AG10803 (cell line): ENCODE measurements around the gene SNAI3.

Experiments
- DNase-seq: peaks from one replicate; pipeline ENCODE4 v3.0.0; 2010; ENCODE audit warnings: low read depth
- H3K4me3 ChIP-seq: 2 replicates; pipeline ENCODE4 v1.5.1; 2011; ENCODE audit warnings: mild to moderate bottlenecking, low read length, control low read depth
- CTCF ChIP-seq: conservative IDR thresholded peaks from 2 replicates; pipeline ENCODE4 v1.5.1; 2011; ENCODE audit warnings: mild to moderate bottlenecking, low read length, control low read depth, inconsistent platforms

The SNAI3 gene

GRCh38 chr16:88693420-88694177 is 7.3 kb upstream of the SNAI3 start:
- H3K4me3 ChIP-seq, result no peak overlapping the region
- TF ChIP-seq CTCF, result no peak
- DNase-seq, result no peak

- TF ChIP-seq CTCF, result no peak
- no peak overlapping the region for H3K4me3 ChIP-seq
- DNase-seq, result no peak
These were observed 6.6 kb upstream of the SNAI3 start for GRCh38 chr16:88692861-88693260.

DNA sequence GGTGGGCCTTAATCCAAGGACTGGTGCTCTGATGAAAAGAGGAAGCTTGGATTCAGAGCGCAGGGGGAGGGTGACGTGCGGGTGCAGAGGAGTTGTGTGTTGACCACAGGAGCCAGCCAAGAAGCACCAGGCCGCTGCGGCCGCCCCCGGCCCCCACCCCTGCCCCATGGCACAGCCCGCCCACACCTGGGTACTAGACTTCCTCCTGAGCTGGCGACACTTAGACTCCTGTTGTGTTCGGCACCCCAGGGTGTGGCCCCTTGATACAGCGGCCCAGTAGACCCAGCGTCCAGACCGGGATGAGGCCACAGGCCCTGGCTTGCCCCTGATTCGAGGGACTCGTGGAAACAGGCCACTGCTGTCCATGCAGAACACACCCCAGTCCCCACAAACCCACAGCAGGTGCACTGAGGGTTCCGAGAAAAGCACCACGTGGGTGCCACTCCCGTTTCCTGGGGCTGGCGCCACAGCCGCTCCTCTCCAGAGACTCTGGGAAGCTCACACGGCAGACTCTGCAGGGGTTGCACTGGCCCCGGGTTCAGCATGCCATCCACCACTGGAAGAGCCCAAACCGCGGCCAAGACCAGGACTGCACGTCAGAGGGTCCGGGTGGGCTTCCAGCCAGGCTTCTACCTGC is 5.7 kb upstream of the SNAI3 start:
- no peak for TF ChIP-seq CTCF
- no peak for DNase-seq
- H3K4me3 ChIP-seq, result no peak overlapping the region

GRCh38 chr16:88691129-88691813 is 5.0 kb upstream of the SNAI3 start:
- DNase-seq, result no peak
- TF ChIP-seq CTCF, result no peak
- H3K4me3 ChIP-seq, result no peak overlapping the region

DNA sequence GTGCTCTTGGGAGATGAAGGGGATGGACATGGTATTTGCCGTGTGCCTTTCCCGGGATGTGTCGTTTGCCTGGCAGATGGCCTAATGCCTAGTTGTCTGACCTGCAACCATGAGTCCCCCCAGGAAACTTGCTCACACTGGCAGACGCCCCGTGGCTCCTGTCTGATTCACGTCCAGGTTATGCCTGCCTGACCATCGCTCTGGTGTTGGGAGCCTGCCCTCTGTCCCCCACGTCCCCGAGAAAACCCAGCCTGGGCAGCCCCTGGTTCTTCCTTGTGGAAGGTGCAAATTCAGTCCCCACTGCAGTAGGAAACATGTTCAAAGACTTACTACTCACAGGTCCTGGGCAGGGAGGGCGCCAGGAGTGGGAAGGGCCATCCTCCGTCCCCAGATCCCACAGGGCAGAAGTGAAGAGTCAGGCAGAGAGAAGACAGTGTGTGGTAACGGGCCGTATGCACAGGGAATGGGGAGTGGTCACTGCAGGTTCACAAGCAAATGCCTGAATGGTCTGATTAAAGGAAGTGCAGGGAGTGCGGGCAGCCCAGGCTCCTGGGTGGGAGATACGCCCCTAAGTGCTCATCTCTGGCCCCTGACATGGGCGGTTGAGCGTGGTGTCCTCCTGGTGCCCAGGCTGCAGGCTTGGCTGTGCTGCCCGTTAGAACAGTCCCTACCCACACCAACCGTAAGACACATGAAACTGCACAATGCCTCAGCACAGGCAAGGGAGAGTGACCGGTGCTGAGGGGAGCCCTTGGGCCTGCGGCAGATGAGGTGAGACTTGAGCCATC is 4.2 kb upstream of the SNAI3 start:
- no peak for TF ChIP-seq CTCF
- no peak overlapping the region for H3K4me3 ChIP-seq
- DNase-seq, result no peak

DNA sequence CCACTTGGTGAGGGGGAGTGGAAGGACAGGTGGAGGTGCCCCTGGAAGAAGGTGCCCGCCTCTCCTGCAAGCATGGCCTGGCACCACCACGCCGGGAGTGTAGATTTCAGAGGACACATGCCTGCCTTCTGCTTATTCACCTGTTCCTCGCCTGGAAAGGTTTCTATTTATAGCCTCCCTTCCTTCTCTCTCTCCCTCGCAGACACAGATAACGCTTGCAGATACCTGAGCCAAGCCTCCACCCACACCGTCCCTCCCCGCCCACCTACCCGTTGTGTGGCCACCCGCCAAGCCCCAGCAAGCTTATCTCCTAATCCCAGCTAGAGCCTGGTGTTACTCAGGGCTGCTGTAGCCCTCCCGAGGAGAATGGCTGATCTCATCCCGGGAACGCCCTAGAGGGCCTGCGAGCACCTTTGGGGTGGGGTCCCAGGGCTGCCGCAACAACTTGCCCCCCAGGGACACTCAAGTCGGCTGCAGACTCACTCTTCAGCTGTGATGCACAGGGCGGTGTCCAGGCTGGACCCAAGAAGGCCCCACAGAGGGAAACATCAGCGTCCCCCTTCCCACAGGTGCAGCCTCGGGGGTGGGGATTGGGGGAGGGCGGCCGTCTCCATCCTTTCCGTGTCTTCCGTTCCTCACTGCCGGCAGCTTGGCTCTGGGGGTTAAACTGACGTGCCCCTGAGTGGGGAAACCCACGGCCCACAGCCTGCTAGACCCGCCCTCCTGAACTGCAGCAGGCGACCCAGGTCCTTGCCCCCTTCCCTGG is 1.9 kb upstream of the SNAI3 start:
- DNase-seq, result no peak
- no peak overlapping the region for H3K4me3 ChIP-seq
- TF ChIP-seq CTCF, result no peak
